Stimulated activated CD4-positive, alpha-beta T cell treated with anti-CD3 and anti-CD28 coated beads, Interleukin-1b, Interleukin-23, amount 100 ng/mL, for 4 hours (primary cell): ENCODE results near the gene AHSG.

ENCODE experiments used
- DNase-seq, 2 donors: peaks; one replicate each; pipeline ENCODE4 v3.0.0-alpha.2; 2020; ENCODE audit warnings: low read depth in 2 of 2

The AHSG gene

DNA sequence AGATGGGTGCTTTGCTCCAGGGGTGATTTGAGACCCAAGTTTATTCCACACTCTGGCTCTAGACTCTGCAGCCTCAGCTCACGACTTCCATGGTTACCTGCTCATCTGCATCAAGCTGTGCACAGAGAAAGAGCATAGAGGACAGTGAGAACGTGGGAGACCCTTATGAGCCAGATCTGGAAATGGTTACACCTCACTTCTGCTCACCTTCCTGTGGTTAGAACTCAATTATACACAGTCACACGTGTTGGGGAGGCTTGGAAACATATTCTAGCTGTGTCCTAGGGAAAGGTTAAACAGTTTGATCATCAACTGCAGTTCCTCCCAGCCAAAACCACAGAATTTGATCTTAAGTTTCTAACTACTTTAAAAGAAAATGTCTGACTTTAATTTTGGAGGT lies 29.2 kb downstream of the AHSG start:
- no peak for DNase-seq

DNA sequence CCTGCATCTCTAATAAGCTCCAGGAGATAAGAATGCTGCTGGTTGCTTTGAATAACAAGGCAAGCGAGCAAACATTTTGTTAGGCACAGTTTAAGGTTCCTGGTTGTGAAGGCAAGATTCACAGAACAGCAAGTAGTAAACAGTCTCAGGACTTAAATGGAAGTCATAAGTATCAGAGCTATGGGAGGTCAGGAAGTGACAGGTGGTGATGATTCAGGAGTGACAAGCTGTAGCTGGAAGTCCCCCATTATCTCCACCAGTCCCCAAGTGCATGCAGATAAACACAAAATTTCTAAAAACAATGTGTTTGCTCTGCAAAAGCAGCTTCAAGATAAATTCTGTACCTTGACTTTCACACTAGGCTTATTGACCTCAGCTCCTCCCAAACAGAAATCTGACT lies 30.6 kb downstream of the AHSG start:
- DNase-seq: no peak

DNA sequence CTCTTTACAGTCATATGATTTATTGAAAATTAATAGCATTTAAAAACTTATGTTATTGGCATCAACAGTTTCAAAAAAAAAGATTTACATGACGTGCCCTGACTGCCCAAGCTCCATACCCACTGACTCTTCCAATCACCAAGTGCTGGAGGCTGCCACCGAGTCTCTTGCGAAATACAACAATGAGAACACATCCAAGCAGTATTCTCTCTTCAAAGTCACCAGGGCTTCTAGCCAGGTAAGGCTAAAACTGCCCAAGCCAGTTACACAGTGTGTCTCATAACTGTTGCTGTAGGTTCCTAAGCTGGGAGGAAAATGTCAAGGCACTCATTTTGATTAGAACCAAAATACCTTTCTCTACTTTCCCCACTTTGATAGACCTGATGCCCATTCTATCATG lies 31.8 kb downstream of the AHSG start:
- DNase-seq: no peak

DNA sequence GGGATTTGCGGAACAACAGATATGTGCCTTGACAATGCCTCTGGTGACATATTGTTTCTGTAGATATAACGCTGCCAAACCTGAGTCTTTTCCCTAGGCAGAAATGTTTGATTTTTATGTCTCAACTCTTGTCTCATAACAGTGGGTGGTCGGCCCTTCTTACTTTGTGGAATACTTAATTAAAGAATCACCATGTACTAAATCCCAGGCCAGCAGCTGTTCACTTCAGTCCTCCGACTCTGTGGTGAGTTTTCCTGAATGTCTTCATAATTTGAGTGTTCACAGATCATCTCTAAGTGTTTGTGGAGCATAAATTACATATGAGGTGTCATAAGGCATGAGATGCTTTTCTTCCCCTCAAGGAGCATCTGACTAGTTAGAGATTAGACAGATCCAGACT lies 33.2 kb downstream of the AHSG start:
- DNase-seq: no peak

DNA sequence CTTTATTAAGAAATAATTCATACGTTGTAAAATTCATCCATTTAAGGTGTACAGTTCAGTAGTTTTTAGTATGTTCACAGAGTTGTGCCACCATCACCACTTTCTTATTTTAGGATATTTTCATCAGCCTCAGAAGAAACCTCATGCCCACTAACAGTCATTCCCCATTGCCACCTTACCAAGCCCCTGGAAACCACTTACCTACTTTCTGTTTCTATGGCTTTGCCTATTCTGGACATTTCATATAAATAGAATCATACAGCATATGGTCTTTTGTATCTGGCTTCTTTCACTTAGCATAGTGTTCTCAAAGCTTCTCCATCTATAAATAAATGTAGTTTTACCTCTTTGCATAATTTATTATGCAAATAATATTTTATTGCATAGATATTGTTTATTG lies 34.0 kb downstream of the AHSG start:
- no peak for DNase-seq

DNA sequence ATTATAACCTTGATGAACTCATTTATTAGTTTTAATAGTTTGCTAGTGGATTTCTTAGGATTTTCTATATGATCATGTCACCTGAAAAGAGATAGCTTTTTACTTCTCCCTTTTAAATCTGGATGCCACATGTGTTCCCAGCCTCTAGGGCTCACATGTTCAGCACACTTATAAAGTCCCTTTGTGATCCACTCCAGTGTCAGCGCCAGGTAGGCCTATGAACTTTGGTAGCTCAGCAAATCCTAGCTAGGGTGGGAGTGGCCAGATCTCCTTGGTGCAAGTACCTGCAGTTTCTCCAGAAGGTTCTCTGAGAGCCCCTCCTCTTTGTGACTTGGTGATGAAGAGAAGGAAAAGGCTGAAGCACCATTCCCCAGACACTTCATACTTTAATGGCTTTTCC lies 36.0 kb downstream of the AHSG start:
- no peak for DNase-seq

DNA sequence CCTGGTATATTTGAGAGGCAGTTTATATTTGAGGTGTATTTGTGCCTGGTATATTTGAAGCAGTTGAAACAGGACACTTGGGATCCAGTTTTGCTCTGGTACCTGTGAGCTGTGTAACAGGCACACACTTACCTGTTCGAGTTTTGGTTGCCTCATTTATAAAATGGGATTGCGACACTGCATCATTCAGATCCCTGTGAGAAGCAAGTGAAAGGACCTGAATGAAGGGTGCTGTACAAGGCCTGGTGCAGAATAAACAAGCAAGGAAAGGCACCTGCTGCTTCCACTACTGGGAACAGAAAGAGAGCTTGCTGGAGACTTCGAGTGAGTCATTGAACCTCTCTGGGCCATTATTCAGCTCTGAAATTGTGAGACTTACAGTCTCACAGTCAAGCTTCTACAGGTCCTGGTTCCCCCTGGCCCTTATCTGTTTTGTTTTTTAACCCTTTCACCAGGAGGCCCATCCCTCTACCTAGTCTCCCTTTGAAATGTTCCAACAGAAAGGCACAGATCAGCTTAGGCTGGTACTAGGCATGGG lies 38.9 kb downstream of the AHSG start:
- no peak for DNase-seq

DNA sequence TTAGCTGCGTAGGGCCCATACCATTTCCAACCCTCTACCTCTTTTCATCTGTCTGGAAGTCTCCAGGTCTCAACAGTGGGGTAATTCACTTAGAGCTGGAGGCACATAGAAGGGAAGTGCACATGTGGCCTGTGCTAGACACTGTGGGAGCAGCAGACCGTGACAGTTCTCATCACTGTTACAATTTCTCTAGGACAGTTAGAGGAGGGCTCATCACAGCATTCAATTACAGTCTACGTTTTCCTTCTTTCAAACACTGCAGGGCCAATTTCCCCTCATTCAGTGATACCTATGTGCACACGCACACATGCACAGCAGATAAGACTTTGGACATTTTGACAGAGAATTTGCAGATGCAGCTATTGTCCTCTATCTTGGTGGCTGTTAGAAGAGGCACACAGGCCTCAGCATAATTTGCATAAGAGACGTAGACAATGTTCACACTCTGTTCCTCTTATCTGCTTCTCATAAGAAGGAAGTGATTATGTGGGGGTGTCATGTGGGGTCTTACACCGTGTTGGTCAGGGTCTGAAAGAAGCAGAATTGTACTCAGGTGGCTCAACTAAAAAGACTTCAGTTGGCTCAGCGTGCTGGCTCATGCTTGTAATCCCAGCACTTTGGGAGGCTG lies 40.3 kb downstream of the AHSG start:
- no peak for DNase-seq

DNA sequence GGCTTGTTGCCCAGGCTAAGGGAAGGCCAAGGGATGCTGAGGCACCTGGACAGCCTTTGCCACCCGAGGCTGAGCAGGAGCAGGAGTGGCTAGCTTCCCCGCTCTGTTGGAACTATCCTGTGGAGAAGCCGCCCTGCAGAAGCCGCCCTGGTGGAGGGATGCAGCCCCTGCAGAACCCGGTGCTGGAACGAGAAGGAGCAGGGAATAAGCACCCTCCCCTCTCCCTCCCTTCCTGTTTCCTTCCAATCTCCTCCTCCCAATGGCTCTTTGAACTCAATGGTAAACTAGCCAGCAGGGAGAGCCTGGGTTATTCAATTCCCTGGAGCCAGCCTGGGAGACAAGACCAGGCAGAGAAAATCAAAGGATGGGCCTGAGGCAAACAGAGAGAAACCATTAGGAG lies 41.1 kb downstream of the AHSG start:
- DNase-seq: no peak

DNA sequence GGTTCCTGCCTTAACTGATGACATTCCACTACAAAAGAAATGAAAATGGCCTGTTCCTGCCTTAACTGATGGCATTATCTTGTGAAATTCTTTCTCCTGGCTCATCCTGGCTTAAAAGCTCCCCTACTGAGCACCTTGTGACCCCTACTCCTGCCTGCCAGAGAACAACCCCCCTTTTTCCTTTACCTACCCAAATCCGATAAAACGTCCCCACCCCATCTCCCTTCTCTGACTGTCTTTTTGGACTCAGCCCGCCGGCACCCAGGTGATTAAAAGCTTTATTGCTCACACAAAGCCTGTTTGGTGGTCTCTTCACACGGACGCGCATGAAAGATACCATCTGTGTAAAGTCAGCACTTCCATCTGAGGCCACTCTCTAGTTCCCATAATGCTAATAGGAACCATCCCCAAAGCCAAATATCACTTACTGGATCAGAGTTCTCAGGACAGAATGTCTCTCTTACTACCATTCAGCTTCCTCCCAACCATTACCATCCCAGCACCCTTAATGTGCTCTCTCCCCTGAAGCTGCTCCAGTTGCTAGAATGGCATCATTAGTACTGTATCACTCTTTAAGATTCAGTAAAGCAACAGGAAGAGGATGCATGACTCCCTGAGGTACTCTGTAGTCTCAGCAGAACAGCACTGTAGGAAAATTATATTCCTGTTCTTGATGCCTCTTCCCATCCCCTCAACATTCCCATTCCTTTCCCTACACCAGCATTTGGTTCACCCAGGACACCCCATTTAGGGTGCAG lies 50.7 kb downstream of the AHSG start:
- no peak for DNase-seq

DNA sequence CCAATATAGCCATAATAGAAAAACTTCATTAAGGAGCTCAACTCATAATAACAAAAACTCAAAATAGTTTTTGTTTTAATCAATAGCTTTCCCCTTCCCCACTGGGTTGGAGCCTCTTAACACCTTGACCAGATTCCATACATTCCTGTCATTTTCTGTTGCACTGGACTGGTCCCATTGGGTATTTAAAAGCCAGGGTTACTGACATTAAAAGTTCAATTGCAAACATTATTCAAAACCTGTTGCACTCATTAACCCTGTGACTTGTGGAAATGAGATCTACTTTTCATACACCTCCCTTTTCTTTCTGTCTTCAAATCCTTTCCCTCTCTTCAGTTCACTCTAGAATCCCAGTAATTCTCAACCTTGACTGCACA lies 51.2 kb downstream of the AHSG start:
- DNase-seq: no peak

DNA sequence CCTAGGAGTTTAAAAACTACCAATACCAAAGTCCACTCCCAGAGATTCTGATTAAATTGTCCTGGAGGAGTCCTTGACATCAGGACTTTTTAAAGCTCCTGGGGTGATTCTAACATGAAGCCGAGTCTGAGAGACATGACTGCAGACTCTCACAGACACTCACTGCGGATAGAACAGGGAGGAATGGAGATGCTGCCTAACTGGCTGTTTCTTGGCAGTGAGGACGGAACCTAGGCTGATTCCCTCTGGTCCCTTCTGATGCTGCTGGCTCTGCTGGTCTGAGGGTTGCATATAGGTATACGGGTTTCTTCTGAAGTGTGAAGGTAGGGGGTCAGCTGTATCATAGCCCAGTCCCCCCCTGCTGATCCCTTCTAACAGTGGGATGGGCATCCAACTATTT lies 51.6 kb downstream of the AHSG start:
- no peak for DNase-seq

DNA sequence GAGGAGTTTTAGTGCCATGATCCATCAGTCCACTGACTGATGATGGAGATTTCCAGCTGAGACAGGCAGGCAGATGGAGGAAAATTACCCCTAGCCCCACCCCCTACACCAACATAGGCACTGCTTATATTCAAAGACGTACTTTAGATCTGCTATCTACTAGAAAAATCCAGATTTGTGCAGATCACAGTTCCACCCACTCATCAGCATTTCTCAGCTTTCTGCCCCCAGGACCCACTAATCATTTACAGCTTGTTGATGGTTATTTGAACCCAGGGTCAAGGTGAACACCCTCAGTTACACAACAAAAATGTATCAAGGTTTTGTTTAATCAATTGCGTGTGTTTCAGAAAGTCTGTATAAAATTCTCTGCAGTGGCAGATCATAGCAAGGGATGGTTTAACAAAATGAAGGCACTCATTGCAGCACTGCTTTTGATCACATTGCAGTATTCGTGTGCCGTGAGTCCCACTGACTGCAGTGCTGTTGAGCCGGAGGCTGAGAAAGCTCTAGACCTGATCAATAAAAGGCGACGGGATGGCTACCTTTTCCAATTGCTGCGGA lies 52.8 kb downstream of the AHSG start, which contains the start of gene HRG:
Gene HRG, plus strand, starts transcription at position 390 of the 564 bp plus-strand sequence. Its CDS starts 18 bp downstream, at position 408.
- DNase-seq: no peak

DNA sequence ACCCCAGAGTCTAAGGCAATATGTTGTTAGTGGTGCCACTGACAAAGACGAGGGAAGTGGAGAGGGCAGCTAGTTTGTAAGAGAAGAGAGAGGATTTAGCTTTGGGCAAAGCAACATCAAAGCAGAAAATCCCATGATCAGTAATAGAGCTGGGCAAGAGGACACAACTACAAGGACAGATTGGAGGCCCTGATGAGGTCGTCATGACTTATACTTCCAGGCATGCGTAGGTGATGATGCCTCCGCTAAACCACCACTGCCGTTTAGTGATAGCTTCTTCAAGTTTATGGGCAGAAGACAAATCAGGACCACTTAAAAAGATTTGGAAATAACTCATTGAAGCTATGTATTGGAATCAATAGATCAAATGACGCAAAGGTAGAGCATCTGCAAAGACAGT lies 55.6 kb downstream of the AHSG start:
- no peak for DNase-seq

DNA sequence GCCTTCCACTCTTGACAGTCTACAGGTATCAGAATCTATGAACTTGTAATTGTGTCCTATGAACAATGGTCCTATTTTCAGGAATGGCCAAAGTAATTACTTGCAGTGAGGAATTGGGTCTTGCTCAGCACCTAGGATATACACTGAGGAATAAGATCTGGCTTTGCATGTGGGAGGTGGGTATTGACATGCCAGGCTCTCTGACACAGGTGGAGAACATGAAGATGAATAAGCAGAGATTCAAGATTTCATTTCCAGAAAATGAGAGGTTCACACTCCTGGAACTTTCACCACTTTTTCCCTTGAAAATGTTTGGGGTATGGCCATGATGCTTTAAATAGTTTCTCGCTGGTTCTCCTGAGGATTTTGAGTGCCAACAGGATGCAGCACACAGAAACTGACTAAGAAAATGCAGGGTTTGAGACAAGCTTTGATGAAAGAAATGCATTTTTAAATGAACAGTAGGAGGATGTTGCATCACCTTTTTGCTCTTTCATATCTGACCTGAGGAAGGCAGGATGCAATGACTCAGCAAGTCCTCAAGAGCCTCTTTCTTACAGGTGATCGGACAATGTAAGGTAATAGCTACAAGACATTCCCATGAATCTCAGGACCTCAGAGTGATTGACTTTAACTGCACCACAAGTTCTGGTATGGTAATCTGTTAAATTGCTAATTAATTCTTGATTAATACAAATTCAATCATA lies 56.7 kb downstream of the AHSG start:
- no peak for DNase-seq

DNA sequence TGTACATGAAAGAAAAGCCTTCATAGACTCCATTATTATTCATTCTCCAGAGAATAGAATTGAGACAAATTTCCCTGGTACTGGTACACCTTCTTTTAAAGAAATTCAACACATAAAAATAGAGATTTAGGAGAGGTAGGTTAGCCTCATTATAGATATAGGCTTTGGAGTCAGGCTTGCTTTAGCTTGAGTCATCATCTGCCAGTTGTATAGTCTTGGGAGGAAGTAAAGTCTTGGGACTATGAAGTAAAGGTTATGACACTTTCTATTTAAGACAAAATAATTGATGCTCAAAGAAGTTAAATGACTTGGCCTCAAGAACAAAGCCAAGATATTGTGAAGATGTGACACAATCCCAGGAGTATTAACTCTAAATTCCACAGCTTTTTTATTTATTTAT lies 57.3 kb downstream of the AHSG start:
- no peak for DNase-seq
